PC-3 (cell line): ENCODE results near the gene ECE1.

Experiments used
- EZH2 ChIP-seq: fragments of 300-600 bp; sonication (generic); IDR thresholded peaks from one replicate; pipeline ENCODE4 v1.6.1; 2017; ENCODE audit warnings: antibody characterized with exemption, mild to moderate bottlenecking, low read length; ENCODE audit not compliant: unreplicated experiment
- EZH2phosphoT487 ChIP-seq: fragments of 300-600 bp; sonication (generic); IDR thresholded peaks from 2 replicates; pipeline ENCODE4 v1.6.1; 2018; ENCODE audit warnings: mild to moderate bottlenecking, antibody characterized with exemption, low read length, borderline replicate concordance
- TF ChIP-seq, protein P1 (sequence below): fragments of 300-600 bp; sonication (generic); conservative IDR thresholded peaks from 2 replicates; pipeline ENCODE4 v1.5.1; 2017; ENCODE audit warnings: antibody characterized with exemption, low read depth, mild to moderate bottlenecking, low read length

DNA sequence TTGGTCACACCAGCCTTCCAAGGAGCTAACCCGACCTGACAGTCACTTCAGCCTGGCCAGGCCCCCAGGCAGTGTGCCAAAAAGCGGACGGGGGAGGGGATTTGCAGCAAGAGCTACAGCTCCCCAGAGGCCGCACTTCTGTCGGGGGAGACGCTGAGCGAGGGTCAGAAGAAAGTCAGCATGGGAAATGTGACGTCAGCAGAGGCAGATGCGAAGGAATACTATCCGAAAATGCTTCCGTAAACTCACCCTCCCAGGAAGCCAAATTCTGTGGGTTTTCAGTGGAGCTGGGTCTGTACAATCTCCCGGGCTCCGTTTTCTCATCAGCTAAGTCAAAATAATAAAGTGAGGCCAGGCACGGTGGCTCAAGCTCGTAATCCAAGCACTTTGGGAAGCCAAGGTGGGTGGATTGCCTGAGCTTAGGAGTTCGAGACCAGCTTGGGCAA, 28.5 kb upstream of the ECE1 start:
- TF ChIP-seq EZH2 = no peak
- TF ChIP-seq, protein P1, sequence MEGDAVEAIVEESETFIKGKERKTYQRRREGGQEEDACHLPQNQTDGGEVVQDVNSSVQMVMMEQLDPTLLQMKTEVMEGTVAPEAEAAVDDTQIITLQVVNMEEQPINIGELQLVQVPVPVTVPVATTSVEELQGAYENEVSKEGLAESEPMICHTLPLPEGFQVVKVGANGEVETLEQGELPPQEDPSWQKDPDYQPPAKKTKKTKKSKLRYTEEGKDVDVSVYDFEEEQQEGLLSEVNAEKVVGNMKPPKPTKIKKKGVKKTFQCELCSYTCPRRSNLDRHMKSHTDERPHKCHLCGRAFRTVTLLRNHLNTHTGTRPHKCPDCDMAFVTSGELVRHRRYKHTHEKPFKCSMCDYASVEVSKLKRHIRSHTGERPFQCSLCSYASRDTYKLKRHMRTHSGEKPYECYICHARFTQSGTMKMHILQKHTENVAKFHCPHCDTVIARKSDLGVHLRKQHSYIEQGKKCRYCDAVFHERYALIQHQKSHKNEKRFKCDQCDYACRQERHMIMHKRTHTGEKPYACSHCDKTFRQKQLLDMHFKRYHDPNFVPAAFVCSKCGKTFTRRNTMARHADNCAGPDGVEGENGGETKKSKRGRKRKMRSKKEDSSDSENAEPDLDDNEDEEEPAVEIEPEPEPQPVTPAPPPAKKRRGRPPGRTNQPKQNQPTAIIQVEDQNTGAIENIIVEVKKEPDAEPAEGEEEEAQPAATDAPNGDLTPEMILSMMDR = no peak
- no peak for TF ChIP-seq EZH2phosphoT487
